ENCODE measurements around the gene MAP3K1. TPM values are rescaled to one million over a fixed set of nuclear protein-coding genes. Genes with fewer than 3 reads are reported as not detected.
"Not testable (repeated sequence)": the region's sequence is repeated elsewhere in the genome, so short reads cannot be mapped to it uniquely, and the experiment has no call there.

MAP3K1 gene
- total RNA-seq, 2 experiments from 2014 or later, result 18.2 to 19.2 TPM

DNA sequence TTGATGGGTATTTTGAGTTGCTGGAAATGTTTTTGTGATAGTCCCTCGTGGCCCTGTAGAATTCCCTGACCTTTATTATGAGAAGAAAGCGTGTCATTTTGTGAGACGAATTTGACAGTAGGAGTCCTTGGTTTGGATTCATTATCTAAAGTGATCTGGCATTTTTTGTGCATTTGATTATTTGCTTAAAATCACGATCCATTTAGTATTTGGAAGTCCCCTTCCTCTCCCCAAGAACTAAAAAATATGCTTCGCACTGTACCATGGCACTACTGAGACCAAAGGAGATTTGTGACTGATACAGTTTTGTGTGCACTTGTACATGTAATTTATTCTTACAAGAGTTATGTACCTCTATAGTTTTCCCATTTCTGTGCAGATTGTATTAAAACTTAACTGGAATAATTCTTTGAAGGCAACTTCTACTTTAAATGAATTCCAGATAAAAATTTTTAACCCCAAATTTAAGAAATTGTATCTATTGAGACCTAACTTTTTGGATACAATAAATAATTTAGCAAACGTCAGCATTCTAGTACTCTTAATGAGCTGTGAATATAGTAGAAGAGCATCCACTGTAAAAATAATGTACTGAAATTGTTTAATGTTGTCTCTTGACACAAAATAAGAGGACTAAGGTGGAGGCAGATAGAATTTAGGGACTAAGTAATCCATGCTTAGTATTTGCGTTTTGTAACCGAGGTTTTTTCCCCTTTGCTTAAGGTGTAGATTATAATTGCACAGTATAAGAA lies 2.1 kb downstream of the MAP3K1 start:
- Mint-ChIP-seq H3K27me3 (ENCODE audit: low read depth) (no peaks in the 10 kb centered on the region), H3K4me3 (peak overlapping the region; percentile 81), H3K27ac (peak overlapping the region; percentile 87), H3K9me3 (no peaks in the 10 kb centered on the region), H3K4me1 (ENCODE audit: low read depth) (peaks cover 53% of the 10 kb centered on the region), H3K36me3 (ENCODE audit: low read depth) (no peaks in the 10 kb centered on the region)
- intact Hi-C loops (cut with micrococcal nuclease), result loop anchor here (1.0 to 5.0 kb wide), 5 partner anchors 21 to 1645 kb away; partner anchors contain the start of genes MIER3 and PLK2
- DNase-seq, result no peak
- CTCF ChIA-PET, result interaction anchor here (0.6 to 4.2 kb wide), 3 partner anchors 20 to 433 kb away, joined by 3 to 18 read pairs (median 3); no protein-coding TSS in a partner anchor

DNA sequence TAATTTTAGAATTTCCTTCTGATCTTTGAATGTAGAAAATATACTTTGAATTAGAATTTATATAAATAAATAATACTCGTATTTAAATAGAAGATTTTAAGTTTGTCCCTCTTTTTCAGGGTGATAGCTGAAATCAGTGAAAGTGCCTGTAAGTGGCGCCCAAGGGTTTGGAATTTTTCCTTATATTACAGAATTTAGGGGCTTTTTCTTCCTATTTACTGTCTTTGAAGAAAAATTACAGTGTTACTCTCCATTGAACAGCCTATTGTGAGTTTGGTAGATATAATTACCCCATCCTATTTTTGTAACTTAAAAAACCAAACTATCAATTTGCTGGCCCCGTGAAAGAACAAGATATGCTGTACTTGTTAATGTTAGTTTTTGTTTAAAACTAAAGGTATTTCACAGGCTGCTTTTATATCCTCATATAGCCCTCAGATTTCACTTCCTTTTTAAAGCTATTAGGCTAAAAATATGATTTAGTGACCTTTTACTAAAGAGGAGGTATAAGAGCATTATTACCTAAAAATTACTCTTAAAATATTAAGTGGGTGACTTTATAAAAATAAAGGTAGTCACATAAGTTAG lies 3.2 kb downstream of the MAP3K1 start:
- H3K36me3 Mint-ChIP-seq (ENCODE audit: low read depth), result no peaks in the 10 kb centered on the region
- peak overlapping the region; percentile 79 for H3K27ac Mint-ChIP-seq
- peak; percentile 22 for DNase-seq
- intact Hi-C loops (cut with micrococcal nuclease), result loop anchor here (5.0 kb wide), 3 partner anchors 206 to 1644 kb away; partner anchors contain the start of gene PLK2
- CTCF ChIA-PET, result interaction anchor here (1.2 to 4.2 kb wide), 4 partner anchors 9 to 23 kb away, joined by 3 to 18 read pairs (median 6); no protein-coding TSS in a partner anchor
- H3K9me3 Mint-ChIP-seq, result no peaks in the 10 kb centered on the region
- H3K4me3 Mint-ChIP-seq, result peak overlapping the region; percentile 68
- H3K4me1 Mint-ChIP-seq (ENCODE audit: low read depth), result peaks cover 60% of the 10 kb centered on the region
- no peaks in the 10 kb centered on the region for H3K27me3 Mint-ChIP-seq (ENCODE audit: low read depth)

DNA sequence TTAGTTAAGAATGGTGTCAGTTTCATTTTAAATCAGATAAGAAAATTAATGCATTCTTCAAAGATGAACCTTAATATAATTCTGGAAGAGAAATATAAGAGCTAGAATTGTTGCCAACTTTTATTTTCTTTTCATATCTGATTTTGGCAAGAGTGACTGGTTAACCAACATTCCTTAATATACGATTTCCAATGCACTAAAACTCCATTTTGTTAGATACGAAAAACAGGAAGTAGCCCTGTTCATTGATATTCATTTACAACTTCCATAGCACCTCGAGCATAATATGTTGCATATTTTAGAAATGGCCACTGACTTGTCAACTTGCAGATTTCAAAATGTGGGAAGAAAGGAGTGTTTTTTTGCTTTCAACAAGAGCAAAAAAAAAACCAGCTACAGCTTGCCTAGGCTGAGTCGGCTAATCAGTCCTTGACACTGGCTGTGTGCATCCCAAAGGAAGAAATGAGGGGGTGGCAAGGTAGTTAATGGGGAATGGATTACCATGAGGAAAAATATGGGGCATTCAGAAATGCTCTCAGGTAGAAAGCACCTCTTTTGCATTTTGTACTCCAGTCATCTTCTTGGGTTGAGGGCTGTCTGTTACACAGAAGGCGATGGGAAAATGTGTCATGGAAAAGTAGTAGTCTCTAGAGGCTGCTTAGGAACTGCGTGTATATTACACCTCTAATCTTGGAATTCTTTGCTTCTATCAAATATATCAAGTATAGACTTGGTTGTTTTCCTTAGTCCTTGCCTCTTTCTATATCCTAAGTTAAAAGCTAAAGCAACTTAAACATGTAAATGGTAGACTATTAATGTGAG lies 3.9 kb downstream of the MAP3K1 start:
- Mint-ChIP-seq H3K9me3 (no peaks in the 10 kb centered on the region), H3K36me3 (ENCODE audit: low read depth) (no peaks in the 10 kb centered on the region), H3K27me3 (ENCODE audit: low read depth) (no peaks in the 10 kb centered on the region), H3K27ac (peak overlapping the region; percentile 79), H3K4me1 (ENCODE audit: low read depth) (peaks cover 57% of the 10 kb centered on the region), H3K4me3 (peak overlapping the region; percentile 68)
- CTCF ChIA-PET, result interaction anchor here (1.2 to 4.2 kb wide), 3 partner anchors 8 to 19 kb away, joined by 5 to 18 read pairs (median 7); no protein-coding TSS in a partner anchor
- intact Hi-C loops (cut with micrococcal nuclease), result loop anchor here (5.0 kb wide), 3 partner anchors 207 to 1643 kb away; partner anchors contain the start of gene PLK2
- DNase-seq, result no peak

DNA sequence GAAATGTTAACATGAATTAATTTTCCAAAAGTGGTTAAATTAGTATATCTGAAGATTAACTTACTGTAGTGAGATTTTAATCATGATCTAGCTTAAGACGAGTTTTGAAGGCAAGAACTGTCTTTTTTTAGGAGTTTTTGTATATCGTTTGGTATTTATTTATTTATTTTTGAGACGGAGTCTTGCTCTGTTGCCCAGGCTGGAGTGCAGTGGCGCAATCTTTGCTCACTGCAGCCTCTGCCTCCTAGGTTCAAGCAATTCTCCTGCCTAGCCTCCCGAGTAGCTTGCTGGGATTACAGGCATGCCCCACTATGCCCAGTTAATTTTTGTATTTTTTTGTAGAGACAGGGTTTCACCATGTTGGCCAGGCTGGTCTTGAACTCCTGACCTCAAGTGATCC lies 6.5 kb downstream of the MAP3K1 start:
- H3K27me3 Mint-ChIP-seq (ENCODE audit: low read depth); intact Hi-C loops (cut with micrococcal nuclease); H3K4me3 Mint-ChIP-seq; H3K36me3 Mint-ChIP-seq (ENCODE audit: low read depth); CTCF ChIA-PET; H3K9me3 Mint-ChIP-seq; H3K27ac Mint-ChIP-seq; DNase-seq: not testable (repeated sequence)
- H3K4me1 Mint-ChIP-seq (ENCODE audit: low read depth), result peaks cover 80% of the 10 kb centered on the region

DNA sequence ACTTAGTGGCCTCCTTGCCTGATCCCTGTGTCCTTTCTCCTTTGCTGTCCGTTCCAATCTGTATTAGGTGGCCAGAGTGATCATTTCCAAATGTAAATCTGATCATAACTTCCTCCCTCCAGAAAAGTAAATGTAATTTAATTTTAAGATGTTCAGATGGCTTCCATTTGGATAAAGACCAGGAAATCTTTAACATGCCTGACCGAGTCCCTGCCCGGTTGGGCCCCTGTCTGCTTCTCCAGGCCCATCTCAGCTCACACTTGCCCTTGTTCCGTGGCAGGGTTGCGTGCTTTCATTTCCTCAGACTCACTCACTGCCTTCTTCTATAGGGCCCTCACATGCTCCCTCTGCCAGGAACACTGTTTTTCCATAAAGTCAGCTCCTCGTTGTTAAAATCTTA lies 7.6 kb downstream of the MAP3K1 start:
- DNase-seq, result peak; percentile 21
- no peaks in the 10 kb centered on the region for H3K27me3 Mint-ChIP-seq (ENCODE audit: low read depth)
- no peaks in the 10 kb centered on the region for H3K36me3 Mint-ChIP-seq (ENCODE audit: low read depth)
- H3K27ac Mint-ChIP-seq, result peak overlapping the region; percentile 62
- peak overlapping the region; percentile 54 for H3K4me3 Mint-ChIP-seq
- intact Hi-C loops (cut with micrococcal nuclease), result no loop called here
- CTCF ChIA-PET, result interaction anchor here (0.7 to 1.2 kb wide), 2 partner anchors 15 to 225 kb away, joined by 3 read pairs; no protein-coding TSS in a partner anchor
- peaks cover 82% of the 10 kb centered on the region for H3K4me1 Mint-ChIP-seq (ENCODE audit: low read depth)
- H3K9me3 Mint-ChIP-seq, result no peaks in the 10 kb centered on the region

DNA sequence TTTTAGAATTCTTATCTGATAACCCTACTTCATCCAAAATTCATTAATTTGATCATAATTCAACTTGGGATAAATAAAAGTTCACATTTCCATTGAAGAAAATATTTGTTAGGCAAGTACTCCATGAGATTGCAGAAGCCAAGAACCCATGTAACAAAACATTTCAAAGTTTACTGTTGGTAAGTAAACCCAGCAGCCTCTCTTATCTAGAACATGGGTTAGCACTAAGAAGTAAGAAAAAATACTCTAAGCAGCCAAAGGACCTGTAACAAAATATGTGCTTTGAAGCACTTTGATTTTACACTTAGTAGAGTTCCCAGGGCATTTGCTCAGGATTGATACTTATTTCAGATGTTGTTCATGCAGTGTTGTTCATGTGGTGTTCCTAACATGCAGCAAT lies 8.7 kb downstream of the MAP3K1 start:
- no peaks in the 10 kb centered on the region for H3K9me3 Mint-ChIP-seq
- intact Hi-C loops (cut with micrococcal nuclease), result no loop called here
- peaks cover 88% of the 10 kb centered on the region for H3K4me1 Mint-ChIP-seq (ENCODE audit: low read depth)
- H3K27ac Mint-ChIP-seq, result peak overlapping the region; percentile 3
- H3K36me3 Mint-ChIP-seq (ENCODE audit: low read depth), result no peaks in the 10 kb centered on the region
- H3K27me3 Mint-ChIP-seq (ENCODE audit: low read depth), result no peaks in the 10 kb centered on the region
- DNase-seq, result no peak
- CTCF ChIA-PET, result interaction anchor here (1.2 kb wide), 1 partner anchor 14 kb away, joined by 3 read pairs; no protein-coding TSS in a partner anchor
- H3K4me3 Mint-ChIP-seq, result peak overlapping the region; percentile 2

DNA sequence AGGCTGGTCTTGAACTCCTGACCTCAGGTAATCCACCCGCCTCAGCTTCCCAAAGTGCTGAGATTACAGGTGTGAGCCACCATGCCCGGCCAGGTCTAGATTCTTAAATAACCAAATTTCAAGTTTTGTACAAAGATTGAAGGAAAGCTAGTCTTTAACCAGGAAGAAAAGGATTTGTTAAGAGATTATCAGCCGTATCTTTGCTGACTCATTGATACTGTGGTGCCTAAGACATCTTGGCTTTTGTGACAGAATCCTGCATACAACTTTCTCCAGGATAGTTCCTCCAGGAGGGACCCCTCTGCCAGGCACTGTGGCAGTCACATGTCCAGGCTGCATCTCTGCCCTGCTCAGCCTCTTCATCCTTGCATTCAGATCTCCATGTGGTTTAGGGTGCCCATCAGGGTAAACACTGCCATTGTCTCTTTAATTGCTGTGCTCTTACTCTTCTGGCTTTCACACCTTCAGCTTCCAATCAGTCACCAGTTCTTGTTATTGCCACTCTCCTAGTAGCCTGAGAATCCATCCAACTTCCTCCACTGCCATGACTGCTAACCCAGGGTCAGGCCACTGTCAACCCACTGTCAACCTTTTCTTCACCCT lies 10.0 kb downstream of the MAP3K1 start:
- intact Hi-C loops (cut with micrococcal nuclease), result no loop called here
- Mint-ChIP-seq H3K27ac (peak overlapping the region; percentile 74), H3K27me3 (ENCODE audit: low read depth) (no peaks in the 10 kb centered on the region), H3K4me1 (ENCODE audit: low read depth) (peaks cover 90% of the 10 kb centered on the region), H3K9me3 (no peaks in the 10 kb centered on the region), H3K36me3 (ENCODE audit: low read depth) (no peaks in the 10 kb centered on the region), H3K4me3 (no peak overlapping the region)
- no peak for DNase-seq
- CTCF ChIA-PET, result interaction anchor here (0.7 to 3.1 kb wide), 4 partner anchors 10 to 17 kb away, joined by 3 to 32 read pairs (median 8); no protein-coding TSS in a partner anchor

DNA sequence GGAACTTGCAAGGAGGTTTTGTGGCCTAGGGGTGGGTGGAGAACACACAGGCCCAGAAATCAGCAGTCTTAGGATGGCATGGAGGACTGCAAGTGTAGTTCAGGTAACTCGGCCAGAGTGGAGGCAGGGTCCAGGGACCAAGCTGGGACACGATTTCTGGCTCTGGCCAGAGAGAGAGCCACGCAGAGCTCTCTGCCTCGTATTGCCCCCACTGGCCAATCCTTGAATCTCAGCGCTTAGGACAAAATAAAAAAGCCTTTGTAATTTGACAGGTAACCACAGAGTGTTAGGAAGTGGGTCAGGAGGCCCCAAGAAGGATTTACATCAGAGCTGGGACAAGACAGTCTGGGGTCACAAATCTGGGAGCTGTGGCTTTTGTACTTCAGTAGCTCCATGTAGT lies 11.7 kb downstream of the MAP3K1 start:
- DNase-seq, result peak; percentile 30
- Mint-ChIP-seq H3K36me3 (ENCODE audit: low read depth) (no peaks in the 10 kb centered on the region), H3K4me3 (peak overlapping the region; percentile 4)

DNA sequence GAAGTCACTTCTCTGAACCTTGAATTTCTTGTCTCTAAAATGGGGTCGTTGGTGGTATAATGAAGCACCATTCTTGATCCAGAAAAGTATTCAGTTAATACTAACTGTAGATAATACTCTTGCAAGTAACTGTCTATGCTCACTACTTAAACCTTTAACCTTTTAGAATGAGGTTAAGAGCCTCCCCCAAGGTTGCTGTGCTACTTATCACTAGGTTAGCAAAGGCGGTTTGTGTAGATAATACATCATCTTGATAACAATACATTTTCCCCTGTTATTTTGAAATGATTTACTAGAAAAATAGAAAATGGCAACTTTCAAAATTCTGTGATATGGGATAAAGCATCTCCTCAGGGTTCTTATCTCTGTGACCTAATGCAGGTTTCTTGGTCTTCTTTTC lies 12.6 kb downstream of the MAP3K1 start:
- H3K4me1 Mint-ChIP-seq (ENCODE audit: low read depth), result peaks cover 91% of the 10 kb centered on the region
- no peak overlapping the region for H3K4me3 Mint-ChIP-seq
- H3K9me3 Mint-ChIP-seq, result no peaks in the 10 kb centered on the region
- no peak for DNase-seq
- no peaks in the 10 kb centered on the region for H3K36me3 Mint-ChIP-seq (ENCODE audit: low read depth)
- intact Hi-C loops (cut with micrococcal nuclease), result loop anchor here (2.0 kb wide), 2 partner anchors 17 to 499 kb away; no protein-coding TSS in a partner anchor
- peak overlapping the region; percentile 43 for H3K27ac Mint-ChIP-seq
- CTCF ChIA-PET, result interaction anchor here (0.6 to 1.4 kb wide), 5 partner anchors 10 to 589 kb away, joined by 3 to 4 read pairs (median 4); no protein-coding TSS in a partner anchor
- no peaks in the 10 kb centered on the region for H3K27me3 Mint-ChIP-seq (ENCODE audit: low read depth)

More for the DNA sequence above, 11.7 kb downstream of the MAP3K1 start:
- Mint-ChIP-seq H3K27ac (peak overlapping the region; percentile 79), H3K9me3 (no peaks in the 10 kb centered on the region), H3K27me3 (ENCODE audit: low read depth) (no peaks in the 10 kb centered on the region), H3K4me1 (ENCODE audit: low read depth) (peaks cover 91% of the 10 kb centered on the region)
- intact Hi-C loops (cut with micrococcal nuclease), result no loop called here
- CTCF ChIA-PET, result interaction anchor here (0.6 to 3.1 kb wide), 11 partner anchors 8 to 498 kb away, joined by 3 to 32 read pairs (median 4); no protein-coding TSS in a partner anchor

DNA sequence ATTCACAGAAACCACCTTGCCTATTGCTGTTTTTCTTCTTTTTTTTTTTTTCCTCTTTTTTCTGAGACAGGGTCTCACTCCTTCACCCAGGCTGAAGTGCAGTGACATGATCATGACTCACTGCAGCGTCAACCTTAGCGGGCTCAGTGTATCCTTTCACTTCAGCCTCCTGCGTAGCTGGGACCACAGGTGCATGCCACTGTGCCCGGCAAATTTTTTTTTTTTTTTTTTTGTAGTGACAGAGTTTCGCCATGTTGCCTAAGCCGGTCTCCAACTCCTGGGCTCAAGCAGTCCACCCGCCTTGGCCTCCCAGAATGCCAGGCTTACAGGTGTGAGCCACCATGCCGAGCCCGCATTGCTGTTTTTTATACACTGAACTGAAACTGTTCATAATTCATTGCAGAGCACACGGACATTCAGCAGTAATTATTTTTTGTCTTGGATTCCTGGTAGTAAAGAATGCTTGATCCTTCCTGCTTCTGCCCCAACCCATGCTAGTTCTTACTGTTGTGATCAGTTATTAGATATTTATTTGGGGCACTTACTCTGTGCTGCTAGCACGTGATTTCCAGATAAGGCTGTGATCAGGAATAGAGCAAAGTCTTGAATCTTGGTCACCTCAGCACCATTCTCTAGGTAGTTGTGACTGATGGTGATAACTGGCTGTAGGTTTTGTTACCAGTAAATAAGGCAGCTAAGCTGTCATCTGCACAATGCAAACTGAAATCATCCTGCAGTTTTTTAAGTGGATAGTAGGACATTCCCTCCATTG lies 14.0 kb downstream of the MAP3K1 start:
- peak; percentile 82 for DNase-seq
- CTCF ChIA-PET, result interaction anchor here (0.6 to 1.4 kb wide), 4 partner anchors 8 to 494 kb away, joined by 3 to 5 read pairs (median 4); no protein-coding TSS in a partner anchor
- Mint-ChIP-seq H3K27ac (peak overlapping the region; percentile 94), H3K4me1 (ENCODE audit: low read depth) (peaks cover 92% of the 10 kb centered on the region), H3K4me3 (peak overlapping the region; percentile 74), H3K27me3 (ENCODE audit: low read depth) (no peaks in the 10 kb centered on the region), H3K36me3 (ENCODE audit: low read depth) (no peaks in the 10 kb centered on the region), H3K9me3 (no peaks in the 10 kb centered on the region)
- intact Hi-C loops (cut with micrococcal nuclease), result loop anchor here (1.0 to 2.0 kb wide), 4 partner anchors 13 to 501 kb away; no protein-coding TSS in a partner anchor

DNA sequence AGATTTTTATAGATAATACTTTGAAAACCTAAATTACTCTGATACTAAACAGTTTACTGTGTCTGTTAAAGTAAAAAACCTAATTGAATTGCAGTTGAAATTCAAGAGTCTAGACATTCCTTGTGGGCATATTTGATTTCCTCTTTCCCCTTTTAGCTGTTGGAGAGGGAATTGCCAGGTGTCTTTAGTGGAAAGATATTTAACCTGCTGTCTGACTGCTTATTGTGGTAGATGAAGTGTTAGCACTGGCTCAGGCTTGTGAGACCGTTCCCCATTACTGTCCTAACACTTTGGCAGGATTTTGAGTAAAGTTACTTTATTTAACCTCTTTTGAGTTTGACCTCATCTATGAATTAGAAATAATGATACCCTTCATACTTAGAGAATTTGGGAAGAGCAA lies 16.4 kb downstream of the MAP3K1 start:
- peak overlapping the region; percentile 67 for H3K27ac Mint-ChIP-seq
- CTCF ChIA-PET, result interaction anchor here (1.2 kb wide), 1 partner anchor 569 kb away, joined by 3 read pairs; no protein-coding TSS in a partner anchor
- no peaks in the 10 kb centered on the region for H3K27me3 Mint-ChIP-seq (ENCODE audit: low read depth)
- no peak for DNase-seq
- peaks cover 91% of the 10 kb centered on the region for H3K4me1 Mint-ChIP-seq (ENCODE audit: low read depth)
- intact Hi-C loops (cut with micrococcal nuclease), result loop anchor here (5.0 kb wide), 1 partner anchor 854 kb away; no protein-coding TSS in a partner anchor
- no peak overlapping the region for H3K4me3 Mint-ChIP-seq
- H3K9me3 Mint-ChIP-seq, result no peaks in the 10 kb centered on the region
- no peaks in the 10 kb centered on the region for H3K36me3 Mint-ChIP-seq (ENCODE audit: low read depth)

Data from activated naive CD4-positive, alpha-beta T cell treated with anti-CD3 and anti-CD28 coated beads for 36 hours (primary cell).